Measurements from ENCODE around the gene TBX10. TPM values are rescaled to one million over a fixed set of nuclear protein-coding genes. Genes with fewer than 3 reads are reported as not detected.

TBX10 gene
- total RNA-seq, 4 donors from 2014 or later: not detected

DNA sequence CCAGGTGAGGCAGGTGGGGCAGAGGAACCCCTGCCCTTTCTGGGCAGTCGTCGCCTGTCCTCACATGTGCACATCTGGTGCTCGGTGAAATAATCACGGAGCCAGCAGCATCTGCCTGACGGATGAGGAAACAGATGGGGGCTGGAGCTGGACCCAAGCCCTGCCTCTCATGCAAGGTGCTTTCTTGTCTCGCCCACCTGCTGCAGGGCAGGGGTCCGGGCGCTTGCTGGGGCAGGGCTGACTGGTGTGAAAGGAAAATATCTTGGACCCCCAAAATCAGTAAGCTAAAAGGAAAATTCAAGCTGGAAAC lies 31.6 kb upstream of the TBX10 start:
- no peak overlapping the region for H3K4me3 ChIP-seq
- peaks cover 0 to 23% of the 10 kb centered on the region in 2 donors for H3K27me3 ChIP-seq
- H3K9me3 ChIP-seq: no peaks in the 10 kb centered on the region
- no peak for DNase-seq (ENCODE audit: low spot score in 2 of 2)
- H3K4me1 ChIP-seq: no peaks in the 10 kb centered on the region
- WGBS, 2 donors: 74 to 81% methylated on average over 8 of the region's 8 CpGs
- no peak overlapping the region for H3K27ac ChIP-seq
- H3K36me3 ChIP-seq: no peaks in the 10 kb centered on the region
- TF ChIP-seq POLR2A (IDR thresholded peaks at IDR 0.05): no peak
- TF ChIP-seq, protein P1, sequence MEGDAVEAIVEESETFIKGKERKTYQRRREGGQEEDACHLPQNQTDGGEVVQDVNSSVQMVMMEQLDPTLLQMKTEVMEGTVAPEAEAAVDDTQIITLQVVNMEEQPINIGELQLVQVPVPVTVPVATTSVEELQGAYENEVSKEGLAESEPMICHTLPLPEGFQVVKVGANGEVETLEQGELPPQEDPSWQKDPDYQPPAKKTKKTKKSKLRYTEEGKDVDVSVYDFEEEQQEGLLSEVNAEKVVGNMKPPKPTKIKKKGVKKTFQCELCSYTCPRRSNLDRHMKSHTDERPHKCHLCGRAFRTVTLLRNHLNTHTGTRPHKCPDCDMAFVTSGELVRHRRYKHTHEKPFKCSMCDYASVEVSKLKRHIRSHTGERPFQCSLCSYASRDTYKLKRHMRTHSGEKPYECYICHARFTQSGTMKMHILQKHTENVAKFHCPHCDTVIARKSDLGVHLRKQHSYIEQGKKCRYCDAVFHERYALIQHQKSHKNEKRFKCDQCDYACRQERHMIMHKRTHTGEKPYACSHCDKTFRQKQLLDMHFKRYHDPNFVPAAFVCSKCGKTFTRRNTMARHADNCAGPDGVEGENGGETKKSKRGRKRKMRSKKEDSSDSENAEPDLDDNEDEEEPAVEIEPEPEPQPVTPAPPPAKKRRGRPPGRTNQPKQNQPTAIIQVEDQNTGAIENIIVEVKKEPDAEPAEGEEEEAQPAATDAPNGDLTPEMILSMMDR (IDR thresholded peaks at IDR 0.05): no peak
- no peak for TF ChIP-seq EP300 (IDR thresholded peaks at IDR 0.05)

DNA sequence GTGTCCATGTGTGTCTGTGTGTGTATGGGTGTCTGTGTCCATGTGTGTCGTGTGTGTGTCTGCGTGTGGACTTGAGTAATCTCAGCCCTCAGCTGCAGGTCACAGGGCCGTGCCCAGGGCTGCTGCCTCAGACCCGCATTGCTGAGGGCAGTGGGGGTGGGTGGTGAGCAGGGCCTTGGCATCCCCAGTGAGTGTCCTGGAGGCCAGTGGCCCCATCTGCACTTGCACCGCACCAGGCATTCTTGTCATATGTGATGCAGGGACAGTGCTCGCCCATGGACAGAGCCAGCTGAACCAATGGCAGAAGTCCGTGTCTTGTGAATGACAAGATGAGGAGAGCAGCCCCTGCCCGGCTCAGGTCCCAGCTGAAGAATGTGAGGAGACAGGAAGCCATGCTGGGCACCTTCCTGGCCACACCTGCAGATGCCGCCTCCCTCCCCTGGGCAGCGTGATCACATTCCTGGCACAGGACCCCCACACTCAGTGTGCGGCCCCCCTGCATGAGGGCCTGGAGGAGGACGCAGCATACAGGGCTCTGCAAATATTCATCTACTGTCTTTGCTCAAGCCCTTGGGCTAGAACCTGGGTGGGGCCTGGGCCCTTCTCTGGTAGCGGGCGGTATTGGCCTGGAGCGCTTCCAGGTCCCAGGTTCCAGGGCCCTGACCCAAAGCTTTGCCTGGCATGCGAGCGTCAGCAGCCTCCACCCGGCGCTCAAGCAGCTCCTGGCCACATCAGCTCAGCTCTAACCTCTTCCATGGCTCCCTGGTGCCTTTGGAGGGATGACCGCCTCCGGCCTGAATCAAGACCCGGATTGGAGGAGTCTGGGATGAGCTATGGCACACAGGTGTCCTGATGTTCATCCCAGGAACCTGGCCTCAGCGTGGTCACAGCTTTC lies 31.0 kb upstream of the TBX10 start:
- H3K27ac ChIP-seq: no peak overlapping the region
- 74 to 77% methylated on average over 16 to 19 of the region's 23 CpGs for WGBS, 2 donors
- H3K27me3 ChIP-seq: peaks cover 0 to 23% of the 10 kb centered on the region in 2 donors
- H3K36me3 ChIP-seq: no peaks in the 10 kb centered on the region
- no peak overlapping the region for H3K4me3 ChIP-seq
- DNase-seq (ENCODE audit: low spot score in 2 of 2): no peak
- H3K4me1 ChIP-seq: no peaks in the 10 kb centered on the region
- TF ChIP-seq, protein P1 (IDR thresholded peaks at IDR 0.05): no peak
- no peak for TF ChIP-seq POLR2A (IDR thresholded peaks at IDR 0.05)
- TF ChIP-seq EP300 (IDR thresholded peaks at IDR 0.05): no peak
- H3K9me3 ChIP-seq: no peaks in the 10 kb centered on the region

DNA sequence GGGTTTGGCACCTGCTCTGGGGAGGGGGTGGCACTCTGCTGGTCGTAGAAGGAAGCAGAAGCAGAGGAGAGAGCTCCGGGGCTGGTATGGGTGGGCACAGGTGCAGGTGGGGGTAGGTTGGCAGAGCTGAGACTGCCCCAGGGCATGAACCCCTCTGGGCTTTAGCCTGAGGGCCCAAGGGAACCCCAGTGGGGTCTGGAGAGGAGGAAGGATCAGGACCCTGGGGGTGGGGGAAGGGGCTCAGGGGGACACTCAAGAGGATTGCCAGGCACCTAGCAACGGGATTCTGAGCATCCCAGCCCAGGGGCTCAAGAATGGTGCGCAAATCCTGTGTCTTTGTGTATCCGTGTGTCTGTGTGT lies 28.6 kb upstream of the TBX10 start:
- peaks cover 0 to under 1% of the 10 kb centered on the region in 2 donors for H3K27me3 ChIP-seq
- TF ChIP-seq, protein P1 (IDR thresholded peaks at IDR 0.05): no peak
- TF ChIP-seq EP300 (IDR thresholded peaks at IDR 0.05) (no peak), POLR2A (IDR thresholded peaks at IDR 0.05) (no peak)
- H3K27ac ChIP-seq: no peak overlapping the region
- no peak overlapping the region for H3K4me3 ChIP-seq
- H3K36me3 ChIP-seq: no peaks in the 10 kb centered on the region
- no peaks in the 10 kb centered on the region for H3K9me3 ChIP-seq
- no peak for DNase-seq (ENCODE audit: low spot score in 2 of 2)
- WGBS, 2 donors: 65 to 68% methylated on average over 5 of the region's 5 CpGs
- no peaks in the 10 kb centered on the region for H3K4me1 ChIP-seq

DNA sequence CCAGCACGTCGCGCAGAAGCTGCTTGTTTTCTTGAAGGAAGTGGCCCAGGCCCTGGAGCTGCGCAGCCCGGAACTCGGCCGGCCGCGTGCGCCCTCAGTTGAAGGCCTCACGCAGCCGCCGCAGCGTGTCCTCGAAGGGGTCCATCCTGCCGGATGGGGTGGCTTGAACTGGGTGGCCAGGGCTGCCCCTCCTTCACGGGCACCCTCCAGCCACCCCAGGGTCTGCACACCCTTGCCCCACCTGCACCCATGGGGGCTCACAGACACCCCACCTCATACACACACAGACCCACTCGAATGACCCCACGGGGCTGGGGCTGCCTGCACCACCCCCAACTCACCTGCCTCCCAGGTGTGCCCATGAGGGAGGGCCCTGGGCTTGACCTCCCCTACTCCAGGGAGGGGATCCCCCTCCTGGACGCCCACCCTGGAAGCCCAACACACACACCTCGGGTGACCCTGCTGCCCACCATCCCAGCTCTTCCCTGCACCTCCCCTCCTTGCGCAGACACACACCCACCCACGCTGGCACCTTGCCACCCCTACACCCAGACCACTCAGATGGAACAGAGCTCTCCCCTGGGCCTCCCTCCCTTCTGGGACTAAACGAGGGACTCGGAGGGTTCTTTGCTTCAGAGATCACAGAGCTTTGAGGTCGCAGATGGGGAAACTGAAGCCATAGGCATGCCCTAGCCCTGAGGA lies 28.1 kb upstream of the TBX10 start:
- H3K27me3 ChIP-seq: no peaks in the 10 kb centered on the region
- H3K27ac ChIP-seq: no peak overlapping the region
- 68 to 79% methylated on average over 20 to 25 of the region's 26 CpGs for WGBS, 2 donors
- H3K36me3 ChIP-seq: no peaks in the 10 kb centered on the region
- no peaks in the 10 kb centered on the region for H3K4me1 ChIP-seq
- H3K9me3 ChIP-seq: no peaks in the 10 kb centered on the region
- no peak for TF ChIP-seq EP300 (IDR thresholded peaks at IDR 0.05)
- TF ChIP-seq, protein P1 (IDR thresholded peaks at IDR 0.05): no peak
- no peak for TF ChIP-seq POLR2A (IDR thresholded peaks at IDR 0.05)
- DNase-seq (ENCODE audit: low spot score in 2 of 2): no peak
- H3K4me3 ChIP-seq: no peak overlapping the region

Measured in tibial nerve (tissue), 4 donors.